Neutrophil (primary cell): ENCODE measurements around the gene REG4.

Source experiments
- H3K27ac ChIP-seq: fragments of 200-600 bp; sonication (generic); 2 replicates; pipeline ENCODE4 v1.5.1; 2016; ENCODE audit warnings: mild to moderate bottlenecking, moderate library complexity
- H3K27me3 ChIP-seq: fragments of 200-600 bp; sonication (generic); 2 replicates; pipeline ENCODE4 v1.6.0; 2016; ENCODE audit warnings: mild to moderate bottlenecking
- H3K36me3 ChIP-seq: fragments of 200-600 bp; sonication (generic); 2 replicates; pipeline ENCODE4 v1.5.1; 2017
- H3K4me1 ChIP-seq, 2 experiments: fragments of 200-600 bp in 1 of 2; sonication (generic) in 1 of 2; 1 replicate in 1 of 2; 2 replicates in 1 of 2; pipeline versions ENCODE4 v1.5.1 to v1.6.1; 2013 to 2016; ENCODE audit warnings: low read depth in 1 of 2, low read length in 1 of 2, mild to moderate bottlenecking in 1 of 2, moderate library complexity in 1 of 2; ENCODE audit not compliant: control insufficient read depth in 1 of 2, insufficient read depth in 1 of 2
- H3K4me3 ChIP-seq, 2 experiments: fragments of 200-600 bp in 1 of 2; sonication (generic) in 1 of 2; 1 replicate in 1 of 2; 2 replicates in 1 of 2; pipeline ENCODE4 v1.5.1; 2013 to 2016; ENCODE audit warnings: low read depth in 1 of 2, low read length in 1 of 2, mild to moderate bottlenecking in 1 of 2, moderate library complexity in 1 of 2
- H3K9me3 ChIP-seq: fragments of 200-600 bp; sonication (generic); 2 replicates; pipeline ENCODE4 v1.5.1; 2016
- TF ChIP-seq, protein P1 (sequence below): fragments of 200-600 bp; sonication (generic); IDR thresholded peaks from 2 replicates; pipeline ENCODE4 v1.5.1; 2016; ENCODE audit warnings: antibody characterized with exemption

REG4 gene

DNA sequence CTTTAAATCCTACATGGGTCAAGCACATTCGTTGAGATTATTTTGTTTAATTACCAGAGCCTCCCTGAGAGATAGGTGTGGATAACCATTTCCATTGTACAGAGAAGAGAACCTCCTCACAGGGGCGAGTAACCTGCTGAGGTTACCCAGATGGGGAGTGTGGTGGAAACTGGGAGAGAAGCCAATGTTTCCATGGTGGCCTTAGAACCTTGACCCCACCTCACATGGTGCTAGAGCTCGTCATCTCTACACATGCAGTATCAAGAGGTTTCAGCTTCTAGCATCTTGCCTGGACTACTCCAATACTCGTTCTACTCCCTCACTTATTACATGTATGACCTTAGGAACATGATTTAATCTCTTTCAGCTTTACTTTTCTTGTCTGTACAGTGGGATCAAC lies 4.8 kb downstream of the REG4 start:
- H3K4me1 ChIP-seq: no peaks in the 10 kb centered on the region
- H3K36me3 ChIP-seq: no peaks in the 10 kb centered on the region
- no peaks in the 10 kb centered on the region for H3K27me3 ChIP-seq
- H3K9me3 ChIP-seq: no peaks in the 10 kb centered on the region
- no peak overlapping the region for H3K27ac ChIP-seq
- H3K4me3 ChIP-seq: no peak overlapping the region
- TF ChIP-seq, protein P1, sequence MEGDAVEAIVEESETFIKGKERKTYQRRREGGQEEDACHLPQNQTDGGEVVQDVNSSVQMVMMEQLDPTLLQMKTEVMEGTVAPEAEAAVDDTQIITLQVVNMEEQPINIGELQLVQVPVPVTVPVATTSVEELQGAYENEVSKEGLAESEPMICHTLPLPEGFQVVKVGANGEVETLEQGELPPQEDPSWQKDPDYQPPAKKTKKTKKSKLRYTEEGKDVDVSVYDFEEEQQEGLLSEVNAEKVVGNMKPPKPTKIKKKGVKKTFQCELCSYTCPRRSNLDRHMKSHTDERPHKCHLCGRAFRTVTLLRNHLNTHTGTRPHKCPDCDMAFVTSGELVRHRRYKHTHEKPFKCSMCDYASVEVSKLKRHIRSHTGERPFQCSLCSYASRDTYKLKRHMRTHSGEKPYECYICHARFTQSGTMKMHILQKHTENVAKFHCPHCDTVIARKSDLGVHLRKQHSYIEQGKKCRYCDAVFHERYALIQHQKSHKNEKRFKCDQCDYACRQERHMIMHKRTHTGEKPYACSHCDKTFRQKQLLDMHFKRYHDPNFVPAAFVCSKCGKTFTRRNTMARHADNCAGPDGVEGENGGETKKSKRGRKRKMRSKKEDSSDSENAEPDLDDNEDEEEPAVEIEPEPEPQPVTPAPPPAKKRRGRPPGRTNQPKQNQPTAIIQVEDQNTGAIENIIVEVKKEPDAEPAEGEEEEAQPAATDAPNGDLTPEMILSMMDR: no peak

DNA sequence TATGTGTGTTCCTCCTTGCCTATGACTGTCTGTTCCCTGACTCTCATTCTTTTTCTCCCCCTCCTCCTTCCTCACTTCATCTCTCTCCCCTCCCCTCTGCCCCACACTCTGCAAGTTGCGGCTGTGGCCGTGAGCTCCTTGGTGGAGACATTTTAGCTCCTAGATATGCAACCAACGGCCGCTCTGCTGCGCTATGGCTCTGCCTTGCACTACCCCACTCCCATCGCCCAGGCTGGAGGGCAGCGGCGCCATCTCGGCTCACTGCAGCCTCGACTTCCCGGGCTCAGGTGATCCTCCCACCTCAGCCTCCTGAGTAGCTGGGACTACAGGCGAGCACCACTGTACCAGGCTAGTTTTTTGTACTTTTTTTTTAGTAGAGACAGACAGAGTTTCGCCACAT lies 5.5 kb downstream of the REG4 start:
- no peaks in the 10 kb centered on the region for H3K4me1 ChIP-seq
- no peak overlapping the region for H3K27ac ChIP-seq
- no peak overlapping the region for H3K4me3 ChIP-seq
- TF ChIP-seq, protein P1: no peak
- no peaks in the 10 kb centered on the region for H3K27me3 ChIP-seq
- H3K9me3 ChIP-seq: no peaks in the 10 kb centered on the region
- H3K36me3 ChIP-seq: no peaks in the 10 kb centered on the region

DNA sequence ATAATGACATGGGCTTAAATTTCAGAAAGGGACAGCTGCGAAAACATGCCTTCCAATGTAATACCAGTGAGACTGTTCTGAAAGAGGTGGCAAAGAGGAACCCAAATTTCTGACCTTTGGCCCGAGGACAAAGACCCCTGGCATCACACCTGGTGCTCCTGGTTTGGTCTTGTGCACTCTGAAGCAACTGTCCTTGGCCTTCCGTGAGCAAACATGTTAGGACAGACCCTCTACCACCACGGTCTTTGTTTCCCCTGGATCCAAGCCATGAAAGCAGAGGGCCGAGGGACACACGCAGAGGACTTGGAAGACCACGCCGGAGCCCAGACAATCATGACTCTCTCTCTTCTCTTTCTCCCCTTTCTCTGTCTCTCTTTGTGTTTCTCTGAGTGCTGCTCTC lies 6.0 kb downstream of the REG4 start:
- no peaks in the 10 kb centered on the region for H3K9me3 ChIP-seq

DNA sequence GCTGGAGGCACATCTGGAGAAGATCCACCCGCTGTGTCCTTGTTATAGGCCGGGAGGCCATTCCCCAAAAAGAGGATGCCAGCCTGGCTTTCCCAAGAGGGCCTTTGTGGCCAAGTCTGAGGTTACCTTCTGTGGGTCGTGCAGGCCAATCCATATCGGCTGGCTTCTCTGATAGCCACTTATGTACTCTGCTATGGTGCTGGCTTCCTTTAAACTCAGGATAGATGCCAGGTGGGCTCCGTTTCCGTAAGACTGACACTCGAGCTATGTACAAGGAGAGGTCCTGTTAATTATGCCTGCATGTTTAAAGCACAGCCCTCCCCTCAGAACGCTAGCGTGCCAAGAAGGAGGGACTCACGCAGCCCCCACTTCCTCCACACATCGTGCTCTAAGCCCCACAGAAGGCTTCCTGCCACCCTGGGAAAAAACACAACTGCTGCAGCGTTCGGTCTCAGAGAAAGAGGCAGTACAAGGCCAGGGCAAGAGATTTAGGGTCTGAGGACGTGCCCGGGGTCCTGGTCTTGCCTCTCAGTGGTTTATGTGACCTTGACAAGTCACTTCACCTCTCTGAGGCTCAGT lies 11.6 kb downstream of the REG4 start:
- Histone ChIP-seq H3K27me3 (no peaks in the 10 kb centered on the region), H3K27ac (no peak overlapping the region)

More for the DNA sequence above, 6.0 kb downstream of the REG4 start:
- TF ChIP-seq, protein P1: no peak
- no peaks in the 10 kb centered on the region for H3K27me3 ChIP-seq
- H3K36me3 ChIP-seq: no peaks in the 10 kb centered on the region
- H3K4me1 ChIP-seq: no peaks in the 10 kb centered on the region
- no peak overlapping the region for H3K27ac ChIP-seq
- H3K4me3 ChIP-seq: no peak overlapping the region

DNA sequence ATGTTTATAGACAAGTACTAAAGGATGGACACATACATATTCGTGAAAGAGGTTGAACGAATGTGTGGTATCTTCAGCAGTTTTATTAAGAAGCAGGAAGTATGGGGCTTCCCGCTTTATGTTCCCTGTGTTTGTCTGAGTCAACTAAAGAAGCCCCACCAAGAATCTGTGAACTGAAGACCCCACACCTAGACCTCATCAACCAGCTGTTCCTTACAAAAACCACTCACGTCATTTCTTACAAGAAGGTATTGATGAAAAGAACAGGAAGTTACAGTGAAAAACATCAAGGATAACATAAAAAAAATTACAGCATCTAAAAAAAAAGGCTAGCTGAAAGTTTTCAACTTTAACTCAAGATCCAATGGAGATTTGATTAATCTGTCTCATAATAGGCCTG lies 12.3 kb downstream of the REG4 start:
- Histone ChIP-seq H3K27me3 (no peaks in the 10 kb centered on the region), H3K27ac (no peak overlapping the region)

More for the DNA sequence above, 11.6 kb downstream of the REG4 start:
- Histone ChIP-seq H3K4me3 (no peak overlapping the region), H3K4me1 (no peaks in the 10 kb centered on the region), H3K36me3 (no peaks in the 10 kb centered on the region), H3K9me3 (no peaks in the 10 kb centered on the region)
- TF ChIP-seq, protein P1: no peak

More for the DNA sequence above, 12.3 kb downstream of the REG4 start:
- no peaks in the 10 kb centered on the region for H3K4me1 ChIP-seq
- TF ChIP-seq, protein P1: no peak
- H3K4me3 ChIP-seq: no peak overlapping the region
- H3K36me3 ChIP-seq: no peaks in the 10 kb centered on the region
- H3K9me3 ChIP-seq: no peaks in the 10 kb centered on the region
